NAMALWA (cell line): ENCODE results near the gene IFT22.
"Not testable (repeated sequence)": the region's sequence is repeated elsewhere in the genome, so short reads cannot be mapped to it uniquely, and the experiment has no call there.

Source experiments
- DNase-seq: peaks from one replicate; pipeline ENCODE4 v3.0.0-alpha.2; 2015; ENCODE audit warnings: low spot score

Gene IFT22

DNA sequence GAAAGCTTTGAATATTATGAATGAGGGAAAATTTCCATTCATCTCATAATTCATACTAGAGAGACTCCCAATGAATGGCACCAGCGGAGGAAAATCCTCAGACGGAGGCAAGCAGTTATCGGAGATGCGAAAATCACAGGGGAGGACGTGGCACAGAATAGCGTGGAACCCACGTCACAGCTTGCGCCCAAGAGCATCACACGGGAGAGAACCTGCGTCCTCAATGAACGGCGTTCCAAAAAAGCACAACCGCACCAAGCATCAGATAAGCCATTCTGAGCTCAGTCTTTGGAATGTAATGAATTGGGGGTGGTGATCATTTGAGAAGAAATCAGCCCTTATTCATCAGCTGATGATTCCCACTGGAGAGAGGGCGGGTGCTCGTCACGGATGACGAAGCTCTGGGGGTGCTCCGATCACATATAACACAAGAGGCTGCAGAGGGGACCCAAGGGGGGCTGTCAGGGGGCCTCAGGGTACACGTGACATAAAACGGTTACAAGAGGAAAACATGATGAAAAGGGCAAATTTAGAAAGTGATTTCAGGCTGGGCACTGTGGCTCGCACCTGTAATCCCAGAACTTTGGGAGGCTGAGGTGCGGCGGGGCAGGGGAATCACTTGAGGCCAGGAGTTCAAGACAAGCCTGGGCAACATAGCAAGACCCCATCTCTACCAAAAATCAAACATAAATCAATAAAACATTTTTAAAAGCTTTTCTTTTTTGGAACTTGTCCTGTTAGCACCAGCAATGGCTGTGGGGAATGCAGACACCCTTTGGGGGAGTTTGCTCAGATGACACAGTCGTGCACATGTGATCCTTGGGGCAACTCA, 42.9 kb downstream of the IFT22 start:
- DNase-seq, result no peak

DNA sequence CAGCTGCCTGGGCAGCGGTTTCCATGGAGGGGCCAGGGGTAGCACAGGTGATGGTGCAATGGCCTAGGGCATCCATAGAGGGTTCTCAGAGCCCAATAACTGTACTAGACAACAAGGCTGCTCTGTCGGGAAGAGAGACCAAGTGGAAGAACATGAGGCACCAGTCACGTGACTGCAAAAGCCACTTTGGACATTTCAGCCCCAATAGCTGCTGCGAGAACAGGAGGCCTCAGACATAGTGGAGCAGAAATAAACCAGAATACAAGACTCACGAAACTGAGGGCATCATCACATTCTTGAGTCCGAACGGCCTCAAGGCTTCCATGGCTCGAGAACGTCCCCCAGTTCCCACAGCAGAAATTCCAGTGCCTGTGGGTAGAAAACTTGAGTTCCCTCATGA, 44.5 kb downstream of the IFT22 start:
- no peak for DNase-seq

DNA sequence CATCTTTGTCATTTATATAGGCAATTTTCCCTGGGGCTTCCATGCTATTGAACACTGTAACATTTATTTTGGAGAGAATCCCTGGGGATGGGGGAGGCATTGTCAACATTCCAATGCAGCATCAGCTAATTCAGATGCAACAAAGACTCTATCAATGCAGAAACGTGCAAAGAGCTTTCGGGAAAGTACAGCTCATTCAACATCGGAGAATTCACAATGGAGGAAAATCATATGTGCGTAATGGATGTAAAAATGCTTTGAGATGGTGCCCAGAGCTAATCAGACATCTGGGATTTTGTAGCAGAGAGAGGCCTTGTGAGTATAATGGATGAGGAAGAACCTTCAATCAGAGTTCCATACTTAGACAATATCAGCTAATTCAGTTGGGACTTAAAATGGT, 48.4 kb downstream of the IFT22 start:
- no peak for DNase-seq

DNA sequence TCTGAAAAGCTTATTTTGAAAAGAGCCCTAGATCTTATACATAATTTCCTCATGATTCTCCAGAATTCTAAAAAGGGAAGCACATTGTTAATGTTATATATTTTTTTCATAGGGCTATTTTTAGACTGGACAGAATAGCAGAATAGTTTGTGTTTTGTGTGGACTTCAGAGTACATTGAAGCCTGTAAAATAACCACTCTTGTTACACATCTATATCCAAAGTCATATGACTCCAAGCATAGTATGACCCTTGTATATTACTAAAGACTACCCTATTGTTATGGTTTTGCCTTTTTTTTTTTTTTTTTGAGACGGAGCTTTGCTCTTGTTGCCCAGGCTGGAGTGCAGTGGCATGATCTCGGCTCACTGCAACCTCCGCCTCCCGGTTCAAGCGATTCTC, 50.6 kb downstream of the IFT22 start:
- no peak for DNase-seq

DNA sequence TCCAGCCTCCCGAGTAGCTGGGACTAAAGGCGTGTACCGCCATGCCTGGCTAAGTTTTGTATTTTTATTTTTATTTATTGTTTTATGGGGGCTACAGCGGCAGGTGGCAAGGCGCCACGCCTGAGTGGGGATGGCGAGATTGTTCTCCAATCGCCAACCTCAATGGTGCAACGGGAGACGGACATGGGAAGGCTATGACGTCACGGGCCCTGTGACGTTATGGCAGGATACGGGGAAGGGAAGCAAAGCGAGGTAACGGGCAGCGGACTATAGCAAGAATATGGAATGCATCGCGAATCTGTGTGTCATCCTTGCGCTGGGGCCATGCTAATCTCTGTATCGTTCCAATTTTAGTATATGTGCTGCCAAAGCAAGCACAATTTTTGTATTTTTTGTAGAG, 51.9 kb downstream of the IFT22 start:
- DNase-seq, result no peak

DNA sequence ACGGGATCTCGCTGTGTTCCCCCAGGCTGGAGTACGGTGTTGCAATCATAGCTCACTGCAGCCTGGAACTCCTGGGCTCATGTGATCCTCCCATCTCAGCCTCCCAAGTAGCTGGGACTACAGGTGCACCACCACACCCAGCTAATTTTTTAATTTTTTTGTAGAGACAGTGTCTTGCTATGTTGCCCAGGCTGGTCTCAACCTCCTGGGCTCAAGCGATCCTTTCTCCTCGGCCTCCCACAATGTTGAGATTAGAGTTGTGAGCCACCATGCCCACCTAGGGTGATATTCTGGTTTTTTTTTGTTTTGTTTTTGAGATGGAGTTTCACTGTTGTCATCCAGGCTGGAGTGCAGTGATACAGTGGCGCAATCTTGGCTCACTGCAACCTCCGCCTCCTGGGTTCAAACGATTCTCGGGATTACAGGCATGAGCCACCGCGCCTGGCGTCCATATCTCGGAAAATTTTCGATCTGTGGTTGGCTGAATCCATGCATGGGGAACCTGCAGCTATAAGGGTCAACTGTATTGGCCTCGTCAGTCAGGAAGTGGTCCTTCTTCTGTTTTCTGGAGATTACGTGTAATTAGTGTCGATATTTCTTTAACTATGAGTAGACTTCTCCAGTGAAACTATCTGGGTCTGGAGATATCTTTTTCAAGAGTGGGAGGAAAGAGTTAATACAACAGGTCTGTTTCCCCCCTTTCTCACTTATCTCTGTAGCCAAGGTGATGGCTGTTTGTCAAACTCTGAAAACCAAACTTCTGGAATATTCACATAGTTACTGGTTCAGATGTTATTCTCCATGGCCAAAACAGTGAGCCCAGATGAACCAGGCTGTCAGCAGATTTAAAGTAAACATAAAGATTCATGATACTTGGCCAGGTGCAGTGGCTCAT, 55.7 kb downstream of the IFT22 start:
- no peak for DNase-seq

DNA sequence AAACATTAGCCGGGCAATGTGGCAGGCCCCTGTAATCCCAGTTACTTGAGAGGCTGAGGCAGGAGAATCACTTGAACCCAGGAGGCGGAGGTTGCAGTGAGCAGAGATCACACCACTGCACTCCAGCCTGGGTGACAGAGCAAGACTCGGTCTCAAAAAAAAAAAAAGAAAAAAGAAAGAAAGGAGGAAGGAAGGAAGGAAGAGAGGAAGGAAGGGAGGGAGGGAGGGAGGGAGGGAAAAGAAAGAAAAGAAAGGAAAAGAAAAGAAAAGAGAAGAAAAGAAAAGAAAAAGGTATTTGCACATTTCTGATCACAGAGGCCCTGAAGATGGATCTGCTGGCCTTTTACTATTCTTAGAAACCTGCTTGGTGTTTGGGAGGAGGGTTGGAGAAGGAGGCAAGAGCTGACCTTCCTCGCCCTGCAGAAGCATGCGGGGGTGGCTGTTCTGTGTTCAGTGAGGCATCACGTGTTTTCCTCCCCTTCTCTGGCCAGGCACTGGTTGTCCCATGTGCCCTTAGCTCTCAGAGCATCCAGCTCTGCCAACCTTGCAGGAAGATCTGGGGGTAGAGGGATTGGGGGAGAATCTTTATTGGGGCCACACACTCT, 57.4 kb downstream of the IFT22 start:
- DNase-seq, result not testable (repeated sequence)
